SJSA1 (cell line): Measurements from ENCODE around the gene MYL11. TPM values are rescaled to one million over a fixed set of nuclear protein-coding genes. Genes with fewer than 3 reads are reported as not detected.

Experiments
- DNase-seq, 2 experiments: peaks; one replicate each; pipeline ENCODE4 v3.0.0-alpha.2; 2015 to 2020; ENCODE audit warnings: low spot score in 2 of 2, low read depth in 1 of 2
- H3K27ac ChIP-seq: fragments of 250-450 bp; sonication (Bioruptor Pico); 2 replicates; pipeline ENCODE4 v1.5.1; 2020; ENCODE audit warnings: mild to moderate bottlenecking, moderate library complexity
- H3K27me3 ChIP-seq: fragments of 250-450 bp; sonication (Bioruptor Pico); replicated peaks from 2 replicates; pipeline ENCODE4 v1.5.1; 2020; ENCODE audit warnings: mild to moderate bottlenecking, moderate library complexity
- H3K36me3 ChIP-seq: fragments of 250-450 bp; sonication (Bioruptor Pico); 2 replicates; pipeline ENCODE4 v1.5.1; 2020; ENCODE audit warnings: mild to moderate bottlenecking
- H3K4me1 ChIP-seq: fragments of 250-450 bp; sonication (Bioruptor Pico); replicated peaks from 2 replicates; pipeline ENCODE4 v1.6.1; 2021; ENCODE audit warnings: mild to moderate bottlenecking
- H3K4me3 ChIP-seq: fragments of 250-450 bp; sonication (Bioruptor Pico); 2 replicates; pipeline ENCODE4 v1.5.1; 2020; ENCODE audit warnings: mild to moderate bottlenecking
- H3K9me3 ChIP-seq: fragments of 250-450 bp; sonication (Bioruptor Pico); replicated peaks from 2 replicates; pipeline ENCODE4 v1.5.1; 2020; ENCODE audit warnings: mild to moderate bottlenecking
- total RNA-seq: library from RNA; depleted of rRNA; stranded (reverse); fragments of >200 nt; shearing (Covaris generic); gene quantifications from 2 replicates; pipeline ENCODE4 v1.2.3, GENCODE V29; 2014

The MYL11 gene
- total RNA-seq, 1 experiment from 2014 or later, result not detected

DNA sequence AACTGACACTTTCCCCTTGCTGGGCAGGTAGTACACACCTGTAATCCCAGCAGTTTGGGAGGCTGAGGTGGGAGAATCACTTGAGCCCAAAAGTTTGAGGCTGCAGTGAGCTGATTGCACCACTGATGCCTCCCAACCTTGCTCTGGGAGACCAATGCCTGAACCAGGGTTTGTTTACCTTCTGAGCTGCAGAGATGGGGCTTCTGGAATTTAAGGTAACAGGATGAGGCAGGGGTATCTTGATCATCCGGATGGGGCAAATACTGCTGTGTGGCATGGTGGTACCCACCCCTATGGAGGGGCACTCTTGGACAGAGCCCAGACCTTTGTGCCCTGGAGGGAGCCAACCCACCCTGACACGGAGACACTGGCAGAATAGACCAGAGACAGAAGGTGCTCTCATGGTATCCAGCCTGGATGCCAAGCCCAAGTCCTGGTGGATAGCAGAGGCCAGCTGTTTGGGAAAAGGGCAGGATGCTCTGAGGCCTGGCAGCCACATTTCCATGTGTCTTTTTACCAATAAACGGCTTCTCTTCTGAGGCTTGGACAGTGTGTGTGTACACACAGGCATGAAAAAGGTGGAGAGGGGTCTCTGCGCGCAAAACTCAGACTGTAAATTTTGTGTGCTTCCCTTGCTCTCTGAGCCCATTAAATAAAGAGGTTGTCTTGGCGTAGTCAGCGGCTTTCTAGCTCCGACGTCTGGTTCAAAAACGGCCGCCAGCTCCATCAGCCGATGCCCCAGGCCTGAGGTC lies 25.0 kb downstream of the MYL11 start:
- peak overlapping the region; percentile 44 for H3K4me3 ChIP-seq
- DNase-seq, result no peak

DNA sequence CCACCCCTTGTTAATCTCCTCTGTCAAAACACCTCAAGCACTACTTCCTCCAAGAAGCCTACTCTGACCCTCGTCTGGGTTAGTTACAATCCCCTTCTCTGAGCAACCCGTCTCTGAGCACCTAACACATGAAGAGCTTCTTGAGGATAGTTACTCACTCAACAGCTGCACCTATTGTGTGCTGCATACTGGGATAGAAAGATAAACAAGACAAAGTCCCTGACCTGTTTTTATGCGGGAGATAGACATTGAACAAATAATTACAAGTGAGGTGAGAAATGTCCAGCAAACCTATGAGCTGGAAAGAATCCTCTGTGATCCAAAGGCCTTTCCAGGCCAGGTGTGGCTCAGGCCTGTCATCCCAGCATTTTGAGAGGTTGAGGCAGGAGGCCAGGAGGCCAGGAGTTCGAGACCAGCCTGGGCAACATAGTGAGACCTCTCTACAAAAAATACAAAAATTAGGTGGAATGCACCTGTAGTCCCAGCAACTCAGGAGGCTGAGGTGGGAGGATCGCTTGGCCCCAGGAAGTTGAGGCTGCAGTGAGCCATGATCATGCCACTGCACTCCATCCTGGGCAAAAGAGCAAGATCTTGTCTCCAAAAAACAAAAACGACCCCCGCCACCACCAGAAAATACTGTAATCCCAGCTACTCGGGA lies 27.3 kb downstream of the MYL11 start:
- H3K9me3 ChIP-seq, result no peaks in the 10 kb centered on the region
- no peak for DNase-seq

More for the DNA sequence above, 25.0 kb downstream of the MYL11 start:
- no peaks in the 10 kb centered on the region for H3K27me3 ChIP-seq
- peaks cover 29% of the 10 kb centered on the region for H3K4me1 ChIP-seq
- peak overlapping the region; percentile 84 for H3K27ac ChIP-seq
- no peaks in the 10 kb centered on the region for H3K9me3 ChIP-seq
- peaks cover 25% of the 10 kb centered on the region for H3K36me3 ChIP-seq

DNA sequence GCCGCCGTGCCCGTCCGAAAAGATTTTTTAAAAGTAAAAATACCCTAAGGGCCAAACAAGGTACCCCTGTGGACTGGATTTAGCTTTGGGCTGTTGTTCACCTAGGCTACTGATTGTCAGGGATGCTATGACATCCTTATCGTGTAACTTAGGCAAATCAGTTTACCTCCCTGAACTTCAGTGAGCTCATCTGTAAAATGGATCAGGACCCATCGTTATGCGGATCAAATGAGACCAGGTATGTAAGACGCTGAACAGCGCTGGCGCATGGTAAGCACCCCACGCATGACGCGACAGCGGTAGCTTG lies 32.1 kb downstream of the MYL11 start:
- Histone ChIP-seq H3K27ac (no peak overlapping the region; the same call in 1 of the 2 replicates), H3K27me3 (no peaks in the 10 kb centered on the region)
- DNase-seq, result no peak

More for the DNA sequence above, 27.3 kb downstream of the MYL11 start:
- peaks cover 19% of the 10 kb centered on the region for H3K36me3 ChIP-seq
- peaks cover 24% of the 10 kb centered on the region for H3K4me1 ChIP-seq
- H3K27me3 ChIP-seq, result no peaks in the 10 kb centered on the region
- H3K4me3 ChIP-seq, result no peak overlapping the region
- no peak overlapping the region for H3K27ac ChIP-seq

DNA sequence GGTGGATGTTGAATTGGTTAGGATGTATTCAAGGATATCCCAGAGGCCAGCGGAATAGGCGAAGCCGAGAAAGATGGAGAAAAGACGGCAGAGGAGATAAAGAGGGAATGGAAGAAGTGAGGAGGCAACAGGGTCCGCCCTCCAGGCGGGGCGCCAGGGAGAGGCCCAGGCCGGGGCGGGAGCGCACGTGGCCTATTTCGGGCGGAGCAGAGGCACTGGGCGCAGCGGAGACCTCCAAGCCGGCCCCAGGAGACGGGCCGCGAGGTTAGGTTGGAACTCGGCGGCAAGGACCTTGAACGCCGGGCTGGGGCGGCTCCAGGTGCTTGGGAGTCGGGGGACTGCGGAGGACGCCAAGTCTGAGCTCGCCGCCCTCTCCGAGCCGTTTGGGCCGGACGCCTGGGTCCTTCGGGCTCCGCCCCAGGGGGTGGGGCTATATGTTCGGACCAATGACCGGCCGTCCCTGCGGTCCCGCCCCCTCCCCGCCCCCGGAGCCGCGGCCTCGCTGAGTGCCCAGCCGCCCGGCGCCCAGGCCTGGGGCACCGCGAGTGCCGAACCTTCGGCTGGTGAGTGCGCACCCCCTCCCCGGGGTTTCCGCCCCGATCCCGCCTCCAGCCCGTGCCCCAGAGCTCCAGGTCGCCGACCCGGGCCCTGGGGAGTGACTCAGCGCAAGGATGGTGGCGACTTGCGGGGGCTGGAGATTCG lies 32.7 kb downstream of the MYL11 start, which contains the start of gene ZNF771:
Gene ZNF771, plus strand, starts transcription at position 505 of the 702 bp plus-strand sequence. CDS start 448 bp downstream, outside the sequence.
- Histone ChIP-seq H3K4me3 (peak within 1 kb of the TSS; percentile 72), H3K9me3 (no peaks in the 10 kb centered on the region), H3K27me3 (no peaks in the 10 kb centered on the region), H3K4me1 (peaks cover 19% of the 10 kb centered on the region), H3K27ac (peak within 1 kb of the TSS; percentile 67), H3K36me3 (peaks cover 25% of the 10 kb centered on the region)
- DNase-seq, result peak; percentile 93 to 96

More for the DNA sequence above, 32.1 kb downstream of the MYL11 start:
- H3K4me1 ChIP-seq, result peaks cover 19% of the 10 kb centered on the region
- peaks cover 20% of the 10 kb centered on the region for H3K36me3 ChIP-seq
- peak overlapping the region; percentile 72 for H3K4me3 ChIP-seq
- no peaks in the 10 kb centered on the region for H3K9me3 ChIP-seq

DNA sequence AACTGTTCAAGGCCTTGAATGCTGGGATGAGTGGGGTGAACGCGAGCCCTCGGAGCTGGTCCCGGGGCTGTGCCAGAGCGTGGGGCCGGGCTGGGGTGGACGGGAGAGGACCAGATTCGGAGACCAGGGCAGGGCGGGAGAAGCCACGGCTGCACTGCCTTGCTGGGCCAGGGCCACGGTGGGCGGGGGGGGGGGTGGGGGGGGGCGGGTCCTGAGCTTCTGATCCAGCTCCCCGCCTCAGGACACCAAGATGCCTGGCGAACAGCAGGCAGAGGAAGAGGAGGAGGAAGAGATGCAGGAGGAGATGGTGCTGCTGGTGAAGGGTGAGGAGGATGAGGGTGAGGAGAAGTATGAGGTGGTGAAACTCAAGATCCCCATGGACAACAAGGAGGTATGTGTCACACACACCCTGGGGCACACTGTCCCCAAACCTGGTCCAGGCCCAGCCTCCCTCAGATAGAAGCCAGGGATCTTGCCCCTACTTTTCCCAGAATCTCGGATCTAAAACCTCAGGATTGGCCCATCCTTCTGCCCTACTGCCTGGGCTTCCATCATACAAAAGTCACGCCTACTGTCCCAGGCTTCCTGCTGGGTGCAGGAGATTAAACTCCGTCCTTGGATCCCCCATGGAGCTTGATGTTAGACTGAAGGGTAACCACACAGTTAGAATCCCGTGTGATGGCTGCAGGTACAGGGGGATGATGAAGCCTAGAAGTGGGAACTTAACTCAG lies 33.4 kb downstream of the MYL11 start:
- DNase-seq, result no peak
- Histone ChIP-seq H3K9me3 (no peaks in the 10 kb centered on the region), H3K27ac (peak overlapping the region; percentile 67), H3K36me3 (peaks cover 32% of the 10 kb centered on the region), H3K27me3 (no peaks in the 10 kb centered on the region), H3K4me3 (peak overlapping the region; percentile 72), H3K4me1 (peaks cover 19% of the 10 kb centered on the region)

DNA sequence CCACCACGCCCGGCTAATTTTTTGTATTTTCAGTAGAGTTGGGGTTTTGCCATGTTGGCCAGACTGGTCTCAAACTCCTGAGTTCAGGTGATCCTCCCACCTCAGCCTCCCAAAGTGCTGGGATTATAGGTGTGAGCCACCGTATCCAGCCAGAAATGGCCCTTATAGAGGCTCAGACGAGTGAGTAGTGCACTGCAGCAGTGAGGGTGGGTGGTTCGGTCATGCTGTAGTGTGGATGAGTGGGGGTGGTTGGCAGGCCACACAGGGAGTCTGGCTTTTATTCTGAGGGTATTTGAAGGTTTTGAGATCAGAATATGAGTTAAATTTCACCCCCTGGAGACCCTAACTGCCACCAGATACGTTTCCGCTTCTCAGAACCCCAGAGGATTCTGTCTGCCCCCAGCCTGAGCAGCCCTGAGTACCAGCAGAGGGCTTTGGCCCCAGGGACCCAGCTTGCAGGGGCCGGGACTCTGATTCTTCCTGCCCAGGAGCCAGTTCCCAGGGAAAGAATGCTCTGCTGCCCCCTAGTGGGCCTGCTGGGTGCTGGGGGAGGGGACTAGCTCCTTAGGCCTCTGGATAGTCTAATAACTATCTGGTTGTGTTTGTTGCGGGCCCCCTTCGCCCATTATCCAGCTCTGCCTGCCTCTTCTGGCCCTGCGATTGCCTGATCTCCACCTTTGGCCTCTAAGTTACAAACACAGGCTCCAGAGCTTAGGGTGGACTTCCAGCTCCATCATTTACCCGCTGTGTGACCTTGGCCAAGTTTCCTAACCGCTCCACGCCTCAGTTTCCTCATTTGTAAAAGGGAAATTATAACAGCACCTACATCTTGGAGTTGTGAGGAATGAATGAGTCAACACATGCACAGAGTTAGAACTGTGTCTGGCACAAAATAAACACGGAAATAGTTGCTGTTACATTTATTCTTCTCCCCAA lies 34.8 kb downstream of the MYL11 start:
- H3K27ac ChIP-seq, result no peak overlapping the region
- peaks cover 47% of the 10 kb centered on the region for H3K36me3 ChIP-seq
- DNase-seq, result peak; percentile 89 to 93
- H3K9me3 ChIP-seq, result no peaks in the 10 kb centered on the region
- H3K27me3 ChIP-seq, result no peaks in the 10 kb centered on the region
- no peak overlapping the region for H3K4me3 ChIP-seq
- peaks cover 19% of the 10 kb centered on the region for H3K4me1 ChIP-seq

DNA sequence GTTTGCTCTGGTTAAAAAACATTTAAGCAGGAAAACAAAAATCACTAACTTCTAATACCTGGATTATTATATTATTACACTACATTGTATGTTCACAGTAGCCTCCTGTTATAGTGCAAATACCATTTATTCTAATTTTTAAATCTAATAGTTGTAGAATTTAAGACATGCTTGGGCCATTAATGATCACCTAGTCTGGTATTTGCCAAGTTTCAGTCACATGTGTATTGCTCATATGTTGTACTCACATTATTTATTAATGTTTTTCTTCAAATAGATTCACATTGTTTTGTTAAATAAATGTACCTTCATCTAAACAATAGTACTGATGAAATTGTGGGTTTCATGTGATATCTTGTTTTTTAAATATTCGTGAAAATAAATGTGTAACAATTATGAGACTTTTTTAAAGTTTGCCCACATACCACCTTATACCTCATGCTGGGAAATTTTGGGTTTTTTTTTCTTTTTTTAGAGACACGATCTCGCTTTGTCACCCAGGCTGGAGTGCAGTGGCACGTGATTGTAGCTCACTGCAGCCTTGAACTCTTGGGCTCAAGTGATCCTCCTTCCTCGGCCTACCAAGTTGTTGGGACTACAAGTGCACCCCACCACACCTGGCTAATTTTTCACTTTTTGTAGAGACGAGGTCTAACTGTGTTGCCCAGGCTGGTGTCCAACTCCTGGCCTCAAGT lies 38.7 kb downstream of the MYL11 start:
- Histone ChIP-seq H3K9me3 (no peaks in the 10 kb centered on the region), H3K4me3 (no peak overlapping the region), H3K27ac (no peak overlapping the region), H3K36me3 (peaks cover 66% of the 10 kb centered on the region), H3K27me3 (no peaks in the 10 kb centered on the region), H3K4me1 (peaks cover 9% of the 10 kb centered on the region)
- DNase-seq, result no peak

DNA sequence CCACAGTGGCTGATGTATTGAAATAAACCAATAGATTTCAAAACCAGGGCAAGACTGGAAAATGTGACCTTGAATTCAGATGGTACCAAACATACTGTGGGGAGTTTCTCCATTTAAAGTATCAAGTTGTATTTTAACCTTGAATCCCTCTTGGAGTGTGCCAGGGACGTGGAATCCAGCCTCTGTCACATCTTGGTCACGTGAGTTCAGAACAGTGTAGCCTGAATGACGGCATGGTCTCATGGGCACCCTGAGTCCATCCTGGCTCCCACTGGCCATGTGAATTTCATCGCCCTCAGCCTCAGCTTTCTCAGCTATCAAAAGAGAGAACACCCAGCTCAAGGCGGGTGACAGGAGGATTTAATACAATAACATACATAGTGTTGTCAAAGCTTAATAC lies 39.6 kb downstream of the MYL11 start:
- Histone ChIP-seq H3K36me3 (peaks cover 71% of the 10 kb centered on the region), H3K27ac (no peak overlapping the region), H3K9me3 (no peaks in the 10 kb centered on the region), H3K4me1 (peaks cover 2% of the 10 kb centered on the region), H3K4me3 (no peak overlapping the region), H3K27me3 (no peaks in the 10 kb centered on the region)
- DNase-seq, result no peak

DNA sequence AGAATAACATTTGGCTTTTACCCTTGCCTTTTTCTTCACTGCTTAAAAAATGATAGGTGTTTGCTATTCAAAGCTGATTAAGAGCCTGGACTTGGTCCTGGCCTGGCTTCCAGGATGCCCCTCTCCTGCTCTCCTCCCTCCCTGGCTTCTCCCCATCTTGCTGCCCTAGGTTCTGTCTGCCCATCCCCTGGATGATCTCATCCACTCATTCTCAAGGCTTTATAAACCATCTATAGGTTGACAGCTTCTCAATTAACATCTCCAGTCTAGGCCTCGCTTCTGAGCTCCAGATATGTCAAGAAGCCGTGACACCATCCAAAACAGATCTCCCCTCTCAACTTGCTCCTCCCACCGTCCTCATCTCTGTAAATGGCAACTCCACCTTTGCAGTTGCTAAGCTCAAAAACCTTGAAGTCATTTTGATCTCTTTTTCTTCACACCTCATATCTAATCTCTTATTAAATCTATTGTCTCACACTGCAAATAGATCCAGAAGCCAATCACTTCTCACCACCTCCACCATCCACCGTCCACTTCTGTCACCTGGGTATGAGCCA lies 41.5 kb downstream of the MYL11 start:
- H3K27ac ChIP-seq, result no peak overlapping the region

DNA sequence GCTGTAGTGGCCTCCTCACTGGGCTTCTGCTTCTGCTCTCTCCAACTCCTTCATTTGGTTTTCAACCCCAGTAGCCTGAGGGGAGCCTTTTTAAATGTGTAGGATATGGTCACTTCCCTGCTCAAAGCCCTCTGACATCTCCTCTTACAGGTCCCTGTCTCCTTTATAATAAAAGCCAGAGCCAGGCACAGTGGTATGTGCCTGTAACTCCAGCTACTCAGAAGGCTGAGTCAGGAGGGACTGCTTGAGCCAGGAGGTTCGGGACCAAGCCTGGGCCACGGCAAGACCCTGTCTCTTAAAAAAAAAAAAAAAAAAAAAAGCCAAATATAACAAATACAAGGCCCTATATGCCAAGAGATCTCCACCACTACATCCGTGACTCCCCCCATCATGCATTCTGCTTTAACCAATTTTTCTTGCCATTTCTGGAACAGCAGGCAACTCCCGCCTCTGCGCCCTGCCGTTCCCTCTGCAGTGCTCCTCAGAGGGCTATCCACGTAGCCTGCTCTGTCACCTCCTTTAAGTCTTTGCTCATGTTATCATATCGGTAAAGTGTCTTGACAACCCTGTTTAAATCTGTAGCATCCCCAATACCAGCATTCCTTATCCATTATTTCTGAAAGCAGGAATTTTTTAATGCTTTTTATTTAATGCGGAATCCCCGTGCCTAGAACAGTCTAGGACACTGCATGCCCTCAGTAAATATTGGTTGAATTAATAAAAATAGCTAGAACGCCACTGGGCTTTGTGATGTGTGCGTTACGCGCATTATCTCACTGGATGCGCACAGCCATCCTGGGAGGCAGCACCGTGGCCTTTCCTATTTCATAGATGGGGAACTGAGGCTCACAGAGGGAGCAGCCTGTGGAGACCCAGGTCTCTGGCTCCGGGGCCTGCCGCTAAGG lies 42.3 kb downstream of the MYL11 start:
- H3K36me3 ChIP-seq, result peaks cover 65% of the 10 kb centered on the region
- DNase-seq, result no peak
- no peak overlapping the region for H3K27ac ChIP-seq
- no peaks in the 10 kb centered on the region for H3K27me3 ChIP-seq
- H3K4me1 ChIP-seq, result no peaks in the 10 kb centered on the region
- H3K9me3 ChIP-seq, result no peaks in the 10 kb centered on the region
- H3K4me3 ChIP-seq, result no peak overlapping the region

More for the DNA sequence above, 41.5 kb downstream of the MYL11 start:
- no peaks in the 10 kb centered on the region for H3K27me3 ChIP-seq
- no peaks in the 10 kb centered on the region for H3K9me3 ChIP-seq
- no peaks in the 10 kb centered on the region for H3K4me1 ChIP-seq
- no peak for DNase-seq
- H3K4me3 ChIP-seq, result no peak overlapping the region
- H3K36me3 ChIP-seq, result peaks cover 68% of the 10 kb centered on the region

DNA sequence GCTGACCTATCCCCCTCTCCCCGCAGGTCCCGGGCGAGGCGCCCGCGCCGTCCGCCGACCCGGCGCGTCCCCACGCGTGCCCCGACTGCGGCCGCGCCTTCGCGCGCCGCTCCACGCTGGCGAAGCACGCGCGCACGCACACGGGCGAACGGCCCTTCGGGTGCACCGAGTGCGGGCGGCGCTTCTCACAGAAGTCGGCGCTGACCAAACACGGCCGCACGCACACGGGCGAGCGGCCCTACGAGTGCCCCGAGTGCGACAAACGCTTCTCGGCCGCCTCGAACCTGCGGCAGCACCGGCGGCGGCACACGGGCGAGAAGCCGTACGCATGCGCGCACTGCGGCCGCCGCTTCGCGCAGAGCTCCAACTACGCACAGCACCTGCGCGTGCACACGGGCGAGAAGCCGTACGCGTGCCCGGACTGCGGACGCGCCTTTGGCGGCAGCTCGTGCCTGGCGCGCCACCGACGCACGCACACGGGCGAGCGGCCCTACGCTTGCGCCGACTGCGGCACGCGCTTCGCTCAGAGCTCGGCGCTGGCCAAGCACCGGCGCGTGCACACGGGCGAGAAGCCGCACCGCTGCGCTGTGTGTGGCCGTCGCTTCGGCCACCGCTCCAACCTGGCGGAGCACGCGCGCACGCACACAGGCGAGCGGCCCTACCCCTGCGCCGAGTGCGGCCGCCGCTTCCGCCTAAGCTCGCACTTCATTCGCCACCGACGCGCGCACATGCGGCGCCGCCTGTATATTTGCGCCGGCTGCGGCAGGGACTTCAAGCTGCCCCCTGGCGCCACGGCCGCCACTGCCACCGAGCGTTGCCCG lies 43.1 kb downstream of the MYL11 start:
- Histone ChIP-seq H3K4me1 (no peaks in the 10 kb centered on the region), H3K4me3 (no peak overlapping the region), H3K9me3 (no peaks in the 10 kb centered on the region), H3K27me3 (no peaks in the 10 kb centered on the region), H3K27ac (no peak overlapping the region), H3K36me3 (peaks cover 65% of the 10 kb centered on the region)
- DNase-seq, result no peak
